ENCODE data around the gene FUT4.
"Not testable (repeated sequence)": the region's sequence is repeated elsewhere in the genome, so short reads cannot be mapped to it uniquely, and the experiment has no call there.

The FUT4 gene

GRCh38 chr11:94567181-94567670 is 23.5 kb downstream of the FUT4 start, which contains the start of gene PIWIL4:
Gene PIWIL4, plus strand, starts transcription at chr11:94567368. Its CDS starts 151 bp downstream, at chr11:94567519.
- no peak for DNase-seq (ENCODE audit: low read depth in 2 of 2)

DNA sequence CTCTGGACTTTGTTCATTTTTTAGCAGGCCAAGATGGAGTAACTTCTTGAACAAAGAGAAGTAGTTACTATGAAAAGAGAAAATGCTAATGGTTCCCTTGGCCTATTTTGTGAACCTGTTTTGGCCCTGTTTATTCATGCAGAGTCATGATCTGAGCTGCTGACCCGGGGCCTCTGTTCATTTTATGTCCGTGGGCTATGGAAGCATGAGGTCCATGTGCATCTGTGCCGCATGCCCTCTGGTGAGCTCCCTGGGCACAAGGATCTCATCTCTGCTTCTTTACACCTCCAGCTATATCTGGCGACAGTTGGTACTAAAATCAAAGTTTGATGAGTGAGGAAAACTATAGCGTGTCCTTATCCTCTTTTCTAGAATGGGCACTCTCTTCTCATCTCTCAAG is 24.5 kb downstream of the FUT4 start:
- no peak for DNase-seq (ENCODE audit: low read depth in 2 of 2)

- no peak for DNase-seq (ENCODE audit: low read depth in 2 of 2)
Measured at GRCh38 chr11:94568717-94569116, 25.0 kb downstream of the FUT4 start.

DNA sequence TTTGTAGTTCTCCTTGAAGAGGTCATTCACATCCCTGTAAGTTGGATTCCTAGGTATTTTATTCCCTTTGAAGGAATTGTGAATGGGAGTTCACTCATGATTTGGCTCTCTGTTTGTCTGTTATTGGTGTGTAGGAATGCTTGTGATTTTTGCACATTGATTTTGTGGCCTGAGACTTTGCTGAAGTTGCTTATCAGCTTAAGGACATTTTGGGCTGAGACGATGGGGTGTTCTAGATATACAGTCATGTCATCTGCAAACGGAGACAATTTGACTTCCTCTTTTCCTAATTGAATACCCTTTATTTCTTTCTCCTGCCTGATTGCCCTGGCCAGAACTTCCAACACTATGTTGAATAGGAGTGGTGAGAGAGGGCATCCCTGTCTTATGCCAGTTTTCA is 29.3 kb downstream of the FUT4 start:
- not testable (repeated sequence) for DNase-seq (ENCODE audit: low read depth in 2 of 2)

- DNase-seq (ENCODE audit: low read depth in 2 of 2) = no peak
Measured at GRCh38 chr11:94574193-94574961, 30.7 kb downstream of the FUT4 start.

- no peak for DNase-seq (ENCODE audit: low read depth in 2 of 2)
Measured at GRCh38 chr11:94576306-94576705, 32.6 kb downstream of the FUT4 start.

DNA sequence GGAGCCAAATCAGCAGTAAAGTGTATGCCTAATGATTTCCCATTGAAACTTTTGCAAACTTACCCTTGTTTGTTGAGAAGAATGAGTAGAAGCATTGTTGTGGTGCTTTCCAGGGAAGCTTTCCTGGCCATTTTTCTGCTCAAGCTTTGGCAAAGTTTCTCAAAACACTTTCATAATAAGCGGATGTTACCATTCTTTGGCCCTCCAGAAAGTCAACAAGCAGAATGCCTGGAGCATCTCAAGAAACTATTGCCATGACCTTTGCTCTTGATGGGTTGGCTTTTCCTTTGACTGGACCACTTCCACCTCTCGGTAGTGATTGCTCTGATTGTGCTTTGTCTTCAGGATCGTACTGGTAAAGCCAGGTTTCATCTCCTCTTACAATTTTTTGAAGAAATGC is 34.1 kb downstream of the FUT4 start:
- no peak for DNase-seq (ENCODE audit: low read depth in 2 of 2)

DNA sequence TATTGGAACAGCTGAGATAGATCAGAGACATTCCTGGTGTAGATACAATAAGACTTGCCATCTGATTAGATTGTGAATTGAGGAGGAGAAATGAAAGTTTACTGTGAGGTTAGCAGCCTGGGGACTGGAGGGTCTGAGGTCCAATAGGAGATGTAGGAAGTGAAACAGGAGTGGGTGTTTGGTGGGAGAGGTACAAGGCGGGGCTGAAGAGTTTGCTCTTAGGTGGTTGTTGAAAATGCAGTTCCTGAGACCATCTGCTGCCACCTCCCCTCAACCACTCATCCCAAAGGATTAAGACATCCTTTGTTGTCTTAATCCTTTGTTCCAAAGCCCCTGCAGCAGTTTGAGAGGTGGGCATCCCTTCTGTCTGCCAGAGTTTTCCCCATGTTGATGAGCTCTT is 38.2 kb downstream of the FUT4 start:
- no peak for DNase-seq (ENCODE audit: low read depth in 2 of 2)

DNA sequence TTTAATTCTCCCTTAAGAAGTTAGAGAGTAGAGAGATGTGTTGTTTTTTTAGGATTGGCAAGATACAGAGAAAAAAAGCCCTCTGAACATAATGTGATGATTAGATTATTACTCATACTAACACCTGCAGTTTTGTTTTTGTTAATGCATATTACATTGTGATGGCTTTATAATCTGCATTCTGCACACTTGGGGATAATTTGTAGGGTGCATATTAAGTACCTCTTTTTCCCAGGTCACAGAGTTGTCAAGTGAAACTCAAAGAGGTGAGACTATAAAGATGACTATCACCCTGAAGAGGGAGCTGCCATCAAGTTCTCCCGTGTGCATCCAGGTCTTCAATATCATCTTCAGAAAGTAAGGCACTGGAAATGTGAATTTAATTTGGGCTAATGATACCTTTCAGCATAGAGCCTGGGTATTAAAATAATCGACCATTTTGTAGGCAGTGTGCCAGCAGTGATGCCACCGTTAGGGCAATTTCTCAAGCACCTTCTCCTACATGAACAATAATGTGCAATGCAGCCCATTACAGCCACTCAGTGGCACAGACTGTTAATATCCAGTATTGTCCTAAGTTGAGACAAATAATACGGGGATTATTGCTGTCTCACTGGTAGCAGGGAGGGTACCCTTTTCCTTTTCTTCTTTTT is 39.6 kb downstream of the FUT4 start:
- DNase-seq (ENCODE audit: low read depth in 2 of 2) = no peak

GRCh38 chr11:94583866-94584500 is 40.3 kb downstream of the FUT4 start:
- no peak for DNase-seq (ENCODE audit: low read depth in 2 of 2)

DNA sequence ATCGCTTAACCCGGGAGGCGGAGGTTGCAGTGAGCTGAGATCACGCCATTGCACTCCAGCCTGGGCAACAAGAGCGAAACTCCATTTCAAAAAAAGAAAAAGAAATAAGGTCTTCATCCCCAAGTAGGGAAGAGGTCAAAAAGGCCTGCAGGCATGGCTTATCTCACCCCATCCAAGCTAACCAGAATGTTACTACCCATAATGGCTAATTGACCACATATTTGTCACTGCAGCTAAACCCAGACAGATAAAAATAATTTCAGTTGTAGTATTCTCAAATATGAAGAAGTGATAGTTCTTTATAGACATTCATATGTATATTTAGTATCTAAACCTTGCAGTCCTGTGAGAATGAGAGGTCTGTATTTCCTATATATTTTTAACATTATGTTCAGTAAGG is 41.3 kb downstream of the FUT4 start:
- DNase-seq (ENCODE audit: low read depth in 2 of 2) = no peak

DNA sequence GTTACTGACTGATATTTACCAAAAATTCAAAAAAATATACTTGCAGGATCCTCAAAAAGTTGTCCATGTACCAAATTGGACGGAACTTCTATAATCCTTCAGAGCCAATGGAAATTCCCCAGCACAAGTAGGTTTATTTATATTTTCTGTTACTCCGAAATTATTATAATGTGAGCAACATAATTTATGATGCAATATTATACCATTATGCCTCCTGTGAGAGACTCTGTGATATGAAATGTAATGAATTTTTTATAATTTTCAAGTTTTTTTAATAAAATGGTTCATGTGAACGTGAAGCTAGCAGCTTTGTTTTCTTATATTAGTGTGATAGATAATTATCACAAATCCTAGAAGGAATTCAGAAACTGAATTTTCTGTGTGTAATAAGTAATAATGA is 41.7 kb downstream of the FUT4 start:
- DNase-seq (ENCODE audit: low read depth in 2 of 2) = no peak

DNA sequence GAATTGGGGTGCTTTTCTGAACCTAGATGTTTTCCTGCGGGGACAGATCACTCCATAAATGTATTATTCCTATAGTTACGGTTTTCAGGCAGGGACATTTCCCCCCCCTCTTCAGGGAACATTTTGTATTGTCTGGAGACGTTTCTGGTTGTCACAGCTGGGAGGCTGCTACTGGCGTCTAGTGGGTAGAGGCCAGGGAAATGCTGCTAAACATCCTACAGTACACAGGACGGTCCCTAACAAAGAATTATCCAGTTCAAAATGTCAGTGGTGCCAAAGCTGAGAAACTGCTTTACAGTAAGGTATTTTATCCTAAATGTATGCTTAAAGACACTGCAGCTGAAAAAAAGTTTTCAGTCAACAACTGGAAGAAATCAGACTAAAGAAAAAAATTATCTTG is 42.8 kb downstream of the FUT4 start:
- DNase-seq (ENCODE audit: low read depth in 2 of 2) = no peak

GRCh38 chr11:94586978-94587377 is 43.3 kb downstream of the FUT4 start:
- DNase-seq (ENCODE audit: low read depth in 2 of 2) = no peak

- DNase-seq (ENCODE audit: low read depth in 2 of 2) = no peak
Measured at GRCh38 chr11:94588366-94588942, 44.7 kb downstream of the FUT4 start.

DNA sequence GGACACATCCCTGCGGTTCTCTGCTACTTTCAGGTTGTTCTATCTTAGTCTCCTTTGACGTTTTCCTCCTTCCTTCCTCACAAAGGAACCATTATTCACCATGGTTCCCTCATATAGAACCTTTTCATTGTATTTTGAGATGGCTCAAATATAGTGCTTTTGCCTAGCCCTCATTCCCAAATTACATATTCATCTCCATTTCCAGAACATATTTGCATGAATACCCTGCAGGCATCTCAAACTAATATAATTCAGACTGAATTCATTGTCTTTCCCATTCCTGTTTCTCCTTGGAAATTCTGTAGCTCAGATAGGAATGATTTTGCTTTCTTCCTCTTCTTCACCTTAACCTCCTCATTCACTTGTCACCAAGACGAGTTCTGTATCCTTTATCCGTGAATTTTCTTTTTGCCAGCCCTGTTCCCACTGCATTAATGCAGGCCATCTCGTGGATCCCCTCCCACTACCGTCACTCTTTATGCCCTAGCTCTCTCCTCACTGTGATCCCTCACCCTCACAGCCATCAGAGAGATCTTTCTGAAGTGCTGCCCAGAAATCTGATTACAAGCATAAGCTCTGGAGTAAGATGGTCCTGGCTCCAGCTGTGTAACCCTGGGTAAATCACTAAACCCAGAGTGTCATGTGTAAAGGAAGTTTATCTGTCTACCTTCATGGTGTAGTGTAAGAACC is 46.8 kb downstream of the FUT4 start:
- no peak for DNase-seq (ENCODE audit: low read depth in 2 of 2)

- DNase-seq (ENCODE audit: low read depth in 2 of 2) = no peak
Measured at GRCh38 chr11:94593030-94593429, 49.3 kb downstream of the FUT4 start.

DNA sequence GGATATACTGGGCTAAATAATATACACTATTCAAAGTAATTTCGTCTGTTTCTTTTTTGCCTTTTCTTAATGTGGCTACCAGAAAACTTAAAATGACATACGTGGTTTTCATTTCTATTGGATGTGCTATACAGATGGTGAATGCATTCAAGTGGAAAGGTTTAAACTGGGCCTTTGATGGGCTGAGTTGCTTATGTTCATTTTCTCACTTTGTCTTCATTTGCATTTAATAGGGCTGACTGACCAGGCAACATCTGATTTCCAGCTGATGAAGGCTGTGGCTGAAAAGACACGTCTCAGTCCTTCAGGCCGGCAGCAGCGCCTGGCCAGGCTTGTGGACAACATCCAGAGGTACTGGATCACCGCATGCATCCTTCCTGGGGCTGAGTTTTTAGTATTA is 51.4 kb downstream of the FUT4 start:
- DNase-seq (ENCODE audit: low read depth in 2 of 2) = no peak

GRCh38 chr11:94597896-94598295 is 54.2 kb downstream of the FUT4 start:
- DNase-seq (ENCODE audit: low read depth in 2 of 2) = no peak

Data from stimulated activated CD8-positive, alpha-beta memory T cell treated with anti-CD3 and anti-CD28 coated beads, Interleukin-15, amount 100 ng/mL, for 48 hours (primary cell).